ENCODE results near the gene STARD7.
"Not testable (repeated sequence)": the region's sequence is repeated elsewhere in the genome, so short reads cannot be mapped to it uniquely, and the experiment has no call there.

Gene STARD7, protein sequence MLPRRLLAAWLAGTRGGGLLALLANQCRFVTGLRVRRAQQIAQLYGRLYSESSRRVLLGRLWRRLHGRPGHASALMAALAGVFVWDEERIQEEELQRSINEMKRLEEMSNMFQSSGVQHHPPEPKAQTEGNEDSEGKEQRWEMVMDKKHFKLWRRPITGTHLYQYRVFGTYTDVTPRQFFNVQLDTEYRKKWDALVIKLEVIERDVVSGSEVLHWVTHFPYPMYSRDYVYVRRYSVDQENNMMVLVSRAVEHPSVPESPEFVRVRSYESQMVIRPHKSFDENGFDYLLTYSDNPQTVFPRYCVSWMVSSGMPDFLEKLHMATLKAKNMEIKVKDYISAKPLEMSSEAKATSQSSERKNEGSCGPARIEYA

DNA sequence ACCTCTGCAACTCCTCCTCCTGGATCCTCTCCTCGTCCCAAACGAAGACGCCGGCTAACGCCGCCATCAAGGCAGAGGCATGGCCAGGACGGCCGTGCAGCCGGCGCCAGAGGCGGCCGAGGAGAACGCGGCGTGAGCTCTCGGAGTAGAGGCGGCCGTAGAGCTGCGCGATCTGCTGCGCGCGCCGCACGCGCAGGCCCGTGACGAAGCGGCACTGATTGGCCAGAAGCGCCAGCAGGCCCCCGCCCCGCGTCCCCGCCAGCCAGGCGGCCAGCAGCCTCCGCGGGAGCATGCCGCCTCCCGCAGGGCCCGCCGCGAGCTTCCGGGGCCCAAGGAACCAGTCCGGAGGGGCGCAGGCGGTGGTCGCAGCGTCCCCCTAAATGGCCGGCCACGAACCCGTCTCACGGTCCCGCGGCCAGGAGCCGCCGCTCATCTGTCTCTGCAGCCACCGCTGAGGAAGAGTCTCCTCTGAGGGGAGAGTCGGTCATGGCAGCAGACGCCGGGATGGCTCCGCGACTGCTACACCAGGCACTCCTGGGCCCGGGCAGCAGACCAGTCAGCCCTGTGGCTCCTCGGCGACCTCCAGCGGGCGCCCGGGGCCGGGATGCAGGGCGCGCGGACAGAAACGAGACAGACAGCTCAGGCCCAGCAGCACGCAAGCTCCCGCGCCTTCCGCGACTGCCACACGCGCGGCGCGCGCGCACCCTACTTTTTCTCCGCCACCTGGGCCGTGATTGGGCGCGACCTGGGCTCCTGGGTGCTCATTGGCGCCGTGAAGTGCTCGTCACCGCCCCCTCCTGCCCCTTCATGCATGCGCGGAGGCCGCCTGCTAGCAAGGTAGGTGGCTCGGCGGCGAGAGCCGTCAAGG, at the start of gene STARD7:
Gene STARD7, minus strand, starts transcription at position 685 of the 868 bp plus-strand sequence. Its CDS starts 393 bp downstream, at position 292.
- TF ChIP-seq, protein P1, sequence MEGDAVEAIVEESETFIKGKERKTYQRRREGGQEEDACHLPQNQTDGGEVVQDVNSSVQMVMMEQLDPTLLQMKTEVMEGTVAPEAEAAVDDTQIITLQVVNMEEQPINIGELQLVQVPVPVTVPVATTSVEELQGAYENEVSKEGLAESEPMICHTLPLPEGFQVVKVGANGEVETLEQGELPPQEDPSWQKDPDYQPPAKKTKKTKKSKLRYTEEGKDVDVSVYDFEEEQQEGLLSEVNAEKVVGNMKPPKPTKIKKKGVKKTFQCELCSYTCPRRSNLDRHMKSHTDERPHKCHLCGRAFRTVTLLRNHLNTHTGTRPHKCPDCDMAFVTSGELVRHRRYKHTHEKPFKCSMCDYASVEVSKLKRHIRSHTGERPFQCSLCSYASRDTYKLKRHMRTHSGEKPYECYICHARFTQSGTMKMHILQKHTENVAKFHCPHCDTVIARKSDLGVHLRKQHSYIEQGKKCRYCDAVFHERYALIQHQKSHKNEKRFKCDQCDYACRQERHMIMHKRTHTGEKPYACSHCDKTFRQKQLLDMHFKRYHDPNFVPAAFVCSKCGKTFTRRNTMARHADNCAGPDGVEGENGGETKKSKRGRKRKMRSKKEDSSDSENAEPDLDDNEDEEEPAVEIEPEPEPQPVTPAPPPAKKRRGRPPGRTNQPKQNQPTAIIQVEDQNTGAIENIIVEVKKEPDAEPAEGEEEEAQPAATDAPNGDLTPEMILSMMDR (IDR thresholded peaks at IDR 0.05) = no peak
- DNase-seq = peak; percentile 98 to 99
- Histone ChIP-seq H3K4me1 (peaks cover 0 to 53% (median 42%) of the 10 kb centered on the region in 4 donors), H3K9me3 (no peaks in the 10 kb centered on the region), H3K36me3 (no peaks in the 10 kb centered on the region), H3K27ac (peak within 1 kb of the TSS; percentile 92), H3K27me3 (no peaks in the 10 kb centered on the region), H3K4me3 (peak within 1 kb of the TSS; percentile 86 to 90)
- intact Hi-C loops (cut with DNase I; ENCODE audit: low total_unique reads) = loop anchor here (5.0 to 10.0 kb wide), 2 partner anchors 59 to 316 kb away; partner anchors contain the start of genes CIAO1 and TMEM127

DNA sequence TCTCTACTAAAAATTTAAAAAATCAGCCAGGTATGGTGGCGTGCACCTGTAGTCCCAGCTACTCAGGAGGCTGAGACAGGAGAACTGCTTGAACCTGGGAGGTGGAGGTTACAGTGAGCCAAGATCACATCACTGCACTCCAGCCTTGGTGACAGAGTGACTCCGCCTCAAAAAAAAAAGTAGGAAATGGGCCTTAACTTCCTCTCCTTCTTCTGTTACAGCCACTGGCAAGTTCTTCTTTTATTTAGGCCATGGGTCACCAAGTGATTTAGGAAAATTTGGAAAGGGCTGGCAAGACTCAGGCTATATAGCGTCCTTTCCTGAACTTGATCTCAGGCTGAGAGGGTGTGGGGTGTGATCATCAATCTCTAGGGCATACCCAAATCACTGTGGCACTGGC, 49.1 kb upstream of the STARD7 start:
- H3K27ac ChIP-seq = peak overlapping the region; percentile 83 to 89
- H3K27me3 ChIP-seq; intact Hi-C loops (cut with DNase I; ENCODE audit: low total_unique reads); DNase-seq; H3K4me3 ChIP-seq; H3K9me3 ChIP-seq: not testable (repeated sequence)
- H3K4me1 ChIP-seq = peaks cover 13 to 61% (median 55%) of the 10 kb centered on the region in 4 donors
- peaks cover 29 to 50% (median 35%) of the 10 kb centered on the region in 3 donors for H3K36me3 ChIP-seq

DNA sequence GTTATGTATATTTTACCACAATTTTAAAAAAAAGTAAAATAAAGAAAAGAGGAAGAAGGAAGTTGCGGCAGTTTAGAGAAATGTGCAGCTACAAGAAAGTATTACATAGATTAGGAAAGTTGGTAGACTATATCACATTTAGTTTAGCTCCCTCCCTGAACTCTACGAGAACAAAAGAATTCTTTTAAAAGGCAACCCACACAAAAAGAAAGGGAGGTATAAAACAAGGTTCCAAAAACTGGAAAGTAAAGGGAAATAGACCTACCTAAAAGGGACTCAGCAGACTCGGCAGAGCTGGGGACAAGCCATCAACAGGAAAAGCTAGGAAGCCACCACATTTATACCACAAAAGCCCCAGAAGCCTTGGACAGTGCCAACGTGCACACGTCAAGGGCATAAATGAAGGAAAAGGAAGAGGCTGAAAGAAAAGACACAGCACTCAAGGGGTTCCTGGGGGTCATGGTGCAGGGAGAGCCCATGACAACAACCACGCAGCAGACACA, 48.0 kb upstream of the STARD7 start:
- Histone ChIP-seq H3K9me3 (no peaks in the 10 kb centered on the region), H3K36me3 (peaks cover 29 to 56% (median 40%) of the 10 kb centered on the region in 3 donors), H3K4me3 (no peak overlapping the region), H3K27me3 (no peaks in the 10 kb centered on the region), H3K4me1 (peaks cover 13 to 59% (median 55%) of the 10 kb centered on the region in 4 donors), H3K27ac (peak overlapping the region; percentile 83 to 89)
- TF ChIP-seq, protein P1 (IDR thresholded peaks at IDR 0.05) = no peak
- no peak for DNase-seq
- intact Hi-C loops (cut with DNase I; ENCODE audit: low total_unique reads) = no loop called here

DNA sequence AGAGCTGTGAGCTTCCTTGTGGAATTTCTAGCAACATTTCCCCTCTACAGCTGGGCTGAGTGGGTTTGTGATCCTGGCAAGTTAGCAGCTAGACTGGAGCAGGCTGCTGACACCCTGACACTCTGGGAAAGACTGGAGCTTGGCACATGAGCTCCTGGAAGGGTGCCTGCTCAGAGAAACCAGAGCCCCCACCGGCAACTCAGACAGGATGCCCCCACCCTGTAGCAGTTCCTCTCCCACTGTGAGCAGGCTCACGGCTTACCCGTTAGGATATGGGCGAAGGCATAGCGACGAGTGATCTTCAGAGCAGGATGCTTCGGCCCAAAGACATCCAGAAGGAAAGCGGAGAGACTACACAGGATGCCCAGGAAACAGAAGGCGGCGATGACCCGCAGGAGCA, 45.9 kb upstream of the STARD7 start:
- peak overlapping the region in 1 of 2 donors; percentile 29 for H3K27ac ChIP-seq
- TF ChIP-seq, protein P1 (IDR thresholded peaks at IDR 0.05) = no peak
- no peak overlapping the region for H3K4me3 ChIP-seq
- H3K36me3 ChIP-seq = peaks cover 29 to 52% (median 40%) of the 10 kb centered on the region in 3 donors
- peak in 1 of 2 donors; percentile 48 for DNase-seq
- intact Hi-C loops (cut with DNase I; ENCODE audit: low total_unique reads) = no loop called here
- H3K27me3 ChIP-seq = no peaks in the 10 kb centered on the region
- H3K9me3 ChIP-seq = no peaks in the 10 kb centered on the region
- peaks cover 7 to 57% (median 54%) of the 10 kb centered on the region in 4 donors for H3K4me1 ChIP-seq

DNA sequence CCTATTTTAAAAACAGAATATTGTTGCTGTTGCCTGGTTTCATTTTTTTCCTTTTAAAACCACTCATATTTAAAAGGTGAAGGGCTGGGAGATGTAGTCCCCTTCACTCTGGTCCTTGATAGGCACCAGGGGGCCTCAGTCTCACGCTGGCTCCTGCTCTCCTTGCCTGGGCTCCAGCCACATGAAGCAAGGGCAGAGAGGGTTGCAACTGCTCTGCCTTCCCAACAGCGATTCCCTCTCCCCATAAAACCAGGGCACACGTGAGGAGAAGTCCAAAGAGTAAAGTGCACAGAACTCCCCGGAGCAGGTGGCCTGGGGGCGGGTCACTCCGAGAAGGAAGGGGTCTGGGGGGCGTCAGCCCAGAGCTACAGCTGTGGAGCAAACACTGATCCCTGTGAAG, 44.4 kb upstream of the STARD7 start:
- Histone ChIP-seq H3K27me3 (no peaks in the 10 kb centered on the region), H3K9me3 (no peaks in the 10 kb centered on the region), H3K4me1 (peaks cover 0 to 47% (median 41%) of the 10 kb centered on the region in 4 donors), H3K36me3 (peaks cover 29 to 46% (median 40%) of the 10 kb centered on the region in 3 donors), H3K27ac (peak overlapping the region in 1 of 2 donors; percentile 73), H3K4me3 (no peak overlapping the region)
- TF ChIP-seq, protein P1 (IDR thresholded peaks at IDR 0.05) = no peak
- intact Hi-C loops (cut with DNase I; ENCODE audit: low total_unique reads) = no loop called here
- no peak for DNase-seq

Data from tibial artery (tissue), 4 donors.